ENCODE results near the gene NMU. TPM values are rescaled to one million over a fixed set of nuclear protein-coding genes. Genes with fewer than 3 reads are reported as not detected.

The NMU gene
- total and polyA plus RNA-seq, 9 of the 15 experiments (the other 6 are each of a cell fraction or from before 2014, with no cell fraction given), result 73.8 to 846 (median 599) TPM

- TF ChIP-seq FOXK1 (CRISPR knock-in tag; IDR thresholded peaks at IDR 0.05; ENCODE audit: borderline replicate concordance) (peak; percentile 32; the same call in 1 of the 2 replicates), MCM7 (IDR thresholded peaks at IDR 0.05) (no peak), RBM34 (IDR thresholded peaks at IDR 0.05; ENCODE audit: borderline replicate concordance, insufficient read depth, low read length) (0 out of 2 replicates have a peak, but pooled peaks have one; percentile 72), RBM25 (IDR thresholded peaks at IDR 0.05; ENCODE audit: low read depth, low read length, severe bottlenecking) (peak; percentile 22), POLR2B (IDR thresholded peaks at IDR 0.05; ENCODE audit: low read depth, partially characterized antibody) (peak; percentile 25), CCAR2 (IDR thresholded peaks at IDR 0.05; ENCODE audit: low read depth, low read length) (no peak), MGA (IDR thresholded peaks at IDR 0.05) (no peak), DDX20 (tag; IDR thresholded peaks at IDR 0.05; ENCODE audit: low read depth) (no peak), HES1 (IDR thresholded peaks at IDR 0.05; ENCODE audit: low read depth) (no peak), RNF2 (IDR thresholded peaks at IDR 0.05) (no peak), CREM (IDR thresholded peaks at IDR 0.05; ENCODE audit: low read depth) (peak; percentile 76), HDGF (IDR thresholded peaks at IDR 0.05) (no peak), FIP1L1 (IDR thresholded peaks at IDR 0.05; ENCODE audit: low read depth, low read length, poor library complexity, severe bottlenecking) (peak; percentile 74)
Observed at GRCh38 chr4:55635741-55636655, at the start of gene NMU (continued).

All from K562 (cell line).